DLD1 (cell line): ENCODE data around the gene DNAJB13.

Experiments
- in situ Hi-C: cut with HindIII; loops from 2 replicates; pipeline ENCODE4 v1.10.0; 2017; ENCODE audit warnings: low sequenced_read_pairs

The DNAJB13 gene

GRCh38 chr11:73998846-73999575 is 48.2 kb downstream of the DNAJB13 start:
- in situ Hi-C loops = no loop called here

DNA sequence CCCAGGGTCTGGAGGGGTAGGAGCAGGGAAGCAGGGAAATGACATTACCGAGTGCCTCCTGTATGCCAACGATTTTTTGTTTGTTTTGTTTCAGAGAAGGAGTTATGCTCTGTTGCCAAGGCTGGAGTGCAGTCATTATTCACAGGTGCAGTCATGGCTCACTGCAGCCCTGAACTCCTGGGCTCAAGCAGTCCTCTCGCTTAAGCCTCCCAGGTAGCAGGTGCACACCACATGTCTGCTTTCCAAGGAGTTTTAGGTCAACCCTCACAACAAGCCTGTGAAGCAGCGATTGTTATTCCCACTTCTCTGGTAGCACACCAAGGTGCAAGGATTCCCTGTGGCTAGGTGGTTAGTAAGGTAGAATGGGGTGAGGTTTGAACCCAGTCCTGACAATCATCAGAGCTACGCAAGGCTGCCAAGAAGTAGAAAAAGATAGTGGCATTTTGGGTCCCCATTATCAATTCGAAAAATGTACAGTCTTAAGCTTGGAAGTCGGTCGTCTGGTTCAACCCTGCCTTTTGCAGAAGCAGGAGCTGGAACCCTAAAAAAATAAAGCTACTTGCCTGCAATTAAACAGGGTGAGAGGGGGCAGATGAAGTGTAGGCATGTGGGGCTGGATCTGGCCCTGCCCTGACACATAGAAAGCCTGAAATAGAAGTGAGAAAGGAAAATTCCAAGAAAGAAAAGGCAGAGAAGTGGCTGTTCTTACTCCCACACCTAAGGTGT is 48.9 kb downstream of the DNAJB13 start:
- in situ Hi-C loops = no loop called here

- in situ Hi-C loops = no loop called here
Observed at GRCh38 chr11:74000307-74001133, 49.7 kb downstream of the DNAJB13 start.

DNA sequence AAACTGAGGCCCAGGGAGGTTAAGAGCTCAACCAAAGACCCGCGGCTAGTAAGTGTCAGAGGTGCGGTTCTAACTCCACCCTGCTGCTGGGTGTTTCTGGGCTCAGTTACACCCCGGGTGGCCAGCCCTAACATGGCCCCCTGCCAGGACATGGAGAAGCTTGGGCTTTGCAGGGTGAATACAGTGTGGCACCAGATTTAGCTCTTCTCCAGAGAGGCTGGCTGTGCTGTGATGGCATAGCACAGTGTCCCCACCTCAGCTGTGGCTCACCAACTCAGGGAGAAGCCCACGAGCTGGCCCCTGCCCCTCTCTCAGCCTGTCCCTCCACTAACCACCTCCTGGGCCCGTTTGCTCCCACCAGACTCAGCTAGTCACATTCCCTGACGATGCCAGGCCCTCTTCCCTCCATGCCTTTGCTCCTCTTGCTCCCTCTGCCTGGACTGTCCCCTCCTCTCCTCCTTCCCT is 51.0 kb downstream of the DNAJB13 start:
- in situ Hi-C loops = no loop called here

- in situ Hi-C loops = no loop called here
Observed at GRCh38 chr11:74002832-74003231, 52.0 kb downstream of the DNAJB13 start.

DNA sequence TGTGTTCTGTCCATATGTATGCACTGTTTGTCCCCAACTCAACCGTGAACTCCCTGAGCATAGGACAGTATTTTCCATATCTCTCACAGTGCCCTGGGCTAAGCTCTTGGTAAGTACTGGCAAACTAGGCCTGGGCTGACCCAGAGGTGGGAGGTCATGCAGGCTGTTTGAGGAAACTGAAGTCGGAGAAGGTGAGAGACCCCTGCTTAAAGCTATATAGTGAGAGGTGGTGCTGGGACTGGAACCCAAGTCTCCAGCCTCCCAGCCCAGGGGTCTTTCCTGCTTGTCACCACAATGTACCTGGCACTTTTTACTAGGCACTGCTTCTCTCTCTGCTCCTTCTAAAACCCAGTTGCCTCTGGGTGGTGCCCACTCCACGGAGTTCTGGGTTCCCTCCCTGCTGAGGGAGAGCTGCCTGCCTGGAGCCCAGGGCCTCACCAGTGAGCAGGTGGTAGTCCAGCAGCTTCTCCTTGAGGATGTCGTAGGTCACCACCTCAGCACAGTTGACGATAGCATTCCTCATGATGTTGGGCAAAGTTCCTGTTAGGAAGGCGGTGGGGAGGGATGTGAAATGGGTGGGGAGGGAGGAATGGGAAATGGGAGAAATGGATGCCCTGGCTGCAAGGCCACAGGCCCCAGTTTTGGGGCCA is 53.3 kb downstream of the DNAJB13 start:
- in situ Hi-C loops = no loop called here

DNA sequence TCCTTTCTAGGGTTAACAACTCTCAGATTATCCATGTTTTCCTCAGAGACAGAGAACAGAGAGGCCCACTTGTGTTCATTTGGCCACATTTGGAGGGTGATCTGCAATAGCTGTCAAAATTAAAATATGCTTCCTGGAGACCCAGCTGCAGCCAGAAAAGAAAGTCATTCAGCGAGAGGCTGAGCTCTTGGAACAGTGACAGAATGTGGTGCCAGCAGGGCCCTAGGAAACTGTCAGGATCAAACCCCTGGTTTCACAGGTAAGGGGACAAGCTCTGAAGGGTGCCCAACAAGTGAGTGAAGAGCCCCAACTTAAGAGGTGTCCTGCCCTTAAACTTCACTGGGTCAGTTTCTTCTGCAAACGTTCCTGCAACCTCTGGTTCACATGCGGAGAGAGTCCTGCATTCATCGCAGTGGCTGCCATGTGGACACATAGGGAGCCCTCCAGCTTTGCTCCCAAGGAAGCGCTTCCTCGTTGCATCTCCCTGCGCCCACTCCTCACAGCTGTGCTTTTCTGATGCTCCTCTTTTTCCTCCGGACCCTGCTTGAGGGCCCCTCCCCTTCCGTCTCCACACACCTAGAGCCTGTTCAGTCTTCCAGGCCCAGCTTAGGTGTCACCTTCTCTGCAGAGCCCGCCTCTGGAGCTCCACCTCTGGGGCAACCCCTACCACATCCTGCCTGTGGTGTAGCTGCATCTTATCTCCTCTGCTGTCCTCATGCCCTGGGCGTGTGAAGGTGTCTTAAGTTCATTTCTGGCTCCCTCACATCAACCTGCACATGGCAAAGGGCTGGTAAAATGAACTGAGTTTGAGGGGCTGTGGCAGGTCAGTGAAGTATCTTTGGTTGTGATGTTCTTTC is 54.2 kb downstream of the DNAJB13 start:
- in situ Hi-C loops = no loop called here

DNA sequence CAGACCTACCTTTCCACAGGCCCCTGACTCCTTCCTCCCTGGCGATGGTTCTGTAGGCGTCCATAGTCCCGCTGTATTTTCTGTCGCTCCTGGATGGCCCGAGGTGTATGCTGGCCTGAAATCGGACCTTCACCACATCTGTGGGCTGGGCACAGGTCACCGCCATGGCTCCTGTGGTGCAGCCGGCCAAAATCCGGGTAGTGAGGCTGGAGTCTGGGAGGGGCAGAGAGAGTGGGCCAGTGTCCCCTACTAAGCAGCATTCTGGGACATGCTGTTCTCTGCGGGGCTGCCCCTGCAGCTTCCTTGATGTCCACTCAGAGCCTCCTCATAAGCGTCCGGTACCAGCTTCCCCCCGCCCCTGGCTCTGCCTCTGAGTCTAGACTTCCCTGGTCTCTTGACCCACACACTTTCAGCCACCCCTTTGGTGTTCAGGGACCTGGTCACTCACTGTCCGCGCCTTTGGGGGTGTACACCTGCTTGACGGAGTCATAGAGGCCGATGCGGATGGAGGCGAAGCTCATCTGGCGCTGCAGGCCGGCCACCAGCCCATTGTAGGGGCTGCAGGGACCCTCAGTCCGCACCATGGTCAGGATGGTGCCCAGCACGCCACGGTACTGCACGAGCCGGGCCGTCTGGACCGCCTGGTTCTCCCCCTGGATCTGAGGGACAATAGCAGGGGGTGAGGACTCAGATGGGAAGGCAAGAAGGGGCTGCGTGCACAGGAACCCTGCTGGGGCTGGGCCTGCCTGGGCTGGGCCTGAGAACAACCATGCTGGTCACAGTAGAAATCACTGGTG is 55.1 kb downstream of the DNAJB13 start:
- in situ Hi-C loops = no loop called here

GRCh38 chr11:74006743-74007304 is 56.0 kb downstream of the DNAJB13 start:
- in situ Hi-C loops = no loop called here

DNA sequence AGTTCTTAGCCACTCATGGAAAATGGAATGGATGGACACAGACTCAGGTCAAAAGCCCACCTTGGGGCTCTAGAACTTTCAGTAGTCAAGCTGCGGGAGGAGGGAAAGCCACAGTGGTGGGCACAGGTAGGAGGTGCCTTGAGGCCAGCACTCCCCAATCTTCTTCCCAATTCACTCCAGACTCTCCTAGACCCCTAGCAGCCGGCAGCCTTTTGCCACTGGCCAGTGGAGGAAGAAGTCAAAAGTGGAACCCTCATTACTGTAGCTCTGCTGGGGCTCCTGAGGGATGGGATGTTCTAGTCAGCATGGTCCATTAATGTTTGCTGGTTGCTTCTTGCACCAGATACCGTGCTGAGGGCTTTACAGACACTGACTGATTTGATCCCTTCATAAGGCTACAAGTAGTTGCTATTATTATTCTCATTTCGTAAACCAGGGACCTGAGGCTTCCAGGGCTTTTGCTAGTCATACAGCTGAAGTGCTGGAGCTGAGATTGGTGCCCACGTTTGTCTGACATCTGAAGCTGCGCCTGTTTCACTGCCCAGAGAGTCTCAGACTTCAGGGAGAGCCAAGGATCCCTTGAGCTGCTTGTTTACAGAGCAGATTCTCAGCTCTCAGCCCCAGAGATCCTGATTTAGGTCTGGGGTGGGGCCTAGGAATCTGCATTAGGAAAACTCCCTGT is 57.0 kb downstream of the DNAJB13 start:
- in situ Hi-C loops = no loop called here

GRCh38 chr11:74008373-74009229 is 57.8 kb downstream of the DNAJB13 start, which contains the start of gene UCP3:
TSS of gene UCP3 (minus strand) at chr11:74009085. CDS start at chr11:74007042, 2,043 bp downstream.
- in situ Hi-C loops = no loop called here

DNA sequence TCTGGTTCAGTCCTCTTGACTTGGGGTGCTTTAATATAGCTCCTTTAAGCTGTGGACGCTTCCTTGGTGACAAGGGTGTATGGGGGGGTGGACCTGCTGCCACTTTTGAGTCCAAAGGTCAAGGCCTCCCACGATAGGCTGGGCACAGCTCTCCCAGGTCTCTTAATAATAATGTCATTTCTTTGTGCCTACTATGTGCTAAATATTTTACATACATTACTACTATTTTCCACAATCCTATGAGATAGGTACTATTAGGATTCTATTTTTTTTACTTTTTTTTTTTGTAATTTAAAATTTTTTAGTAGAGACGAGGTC is 58.4 kb downstream of the DNAJB13 start:
- in situ Hi-C loops = no loop called here

- in situ Hi-C loops = no loop called here
Observed at GRCh38 chr11:74009675-74010305, 59.0 kb downstream of the DNAJB13 start.

GRCh38 chr11:74010306-74011300 is 59.8 kb downstream of the DNAJB13 start:
- in situ Hi-C loops = no loop called here

DNA sequence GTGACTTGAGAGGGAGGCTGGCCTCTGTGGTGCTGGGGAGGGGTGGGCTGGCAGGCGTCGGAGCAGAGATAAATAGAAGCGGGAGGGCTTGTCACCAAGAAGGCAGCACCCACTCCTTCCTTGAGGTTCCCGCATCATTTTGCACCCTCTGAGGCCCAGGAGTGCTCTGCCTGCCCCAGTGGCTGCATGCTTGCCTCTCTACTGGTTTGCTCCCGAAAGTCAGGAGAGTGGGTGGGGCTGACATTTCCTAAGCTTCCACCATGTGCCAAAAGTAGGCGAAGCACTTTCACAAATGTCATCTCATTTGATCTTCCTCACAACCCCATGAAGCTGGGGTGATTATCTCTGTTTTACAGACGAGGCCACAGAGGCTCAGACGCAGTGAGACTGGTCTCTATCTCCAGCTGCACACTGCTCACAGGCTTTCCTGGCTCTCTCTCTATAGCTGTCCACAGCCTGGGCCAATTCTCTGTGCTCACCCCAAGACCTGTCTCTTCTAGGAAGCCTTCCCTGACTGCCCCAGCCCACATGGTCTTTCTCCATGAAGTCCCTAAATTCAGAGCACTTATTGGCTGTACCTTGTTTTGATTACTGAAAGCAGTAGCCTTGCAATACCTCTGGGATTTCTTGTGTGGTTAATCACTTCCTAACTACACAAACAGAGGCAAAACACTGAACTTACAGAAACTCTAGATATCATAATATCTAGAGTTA is 60.7 kb downstream of the DNAJB13 start:
- in situ Hi-C loops = no loop called here
